Lung microvascular endothelial cell (primary cell): ENCODE measurements around the gene LRRC8D. TPM values are rescaled to one million over a fixed set of nuclear protein-coding genes. Genes with fewer than 3 reads are reported as not detected.
"Not testable (repeated sequence)": the region's sequence is repeated elsewhere in the genome, so short reads cannot be mapped to it uniquely, and the experiment has no call there.

Experiments
- DNase-seq, 2 donors: peaks; one replicate each; pipeline versions ENCODE4 v3.0.0 to v3.0.0-alpha.2; 2010; ENCODE audit warnings: low read depth in 2 of 2
- total RNA-seq: library from RNA; depleted of rRNA; stranded (reverse); fragments of >200 nt; gene quantifications from 2 replicates; pipeline ENCODE4 v1.2.1, GENCODE V29; 2014

LRRC8D gene
- total RNA-seq, 1 donor from 2014 or later = 7.3 TPM

DNA sequence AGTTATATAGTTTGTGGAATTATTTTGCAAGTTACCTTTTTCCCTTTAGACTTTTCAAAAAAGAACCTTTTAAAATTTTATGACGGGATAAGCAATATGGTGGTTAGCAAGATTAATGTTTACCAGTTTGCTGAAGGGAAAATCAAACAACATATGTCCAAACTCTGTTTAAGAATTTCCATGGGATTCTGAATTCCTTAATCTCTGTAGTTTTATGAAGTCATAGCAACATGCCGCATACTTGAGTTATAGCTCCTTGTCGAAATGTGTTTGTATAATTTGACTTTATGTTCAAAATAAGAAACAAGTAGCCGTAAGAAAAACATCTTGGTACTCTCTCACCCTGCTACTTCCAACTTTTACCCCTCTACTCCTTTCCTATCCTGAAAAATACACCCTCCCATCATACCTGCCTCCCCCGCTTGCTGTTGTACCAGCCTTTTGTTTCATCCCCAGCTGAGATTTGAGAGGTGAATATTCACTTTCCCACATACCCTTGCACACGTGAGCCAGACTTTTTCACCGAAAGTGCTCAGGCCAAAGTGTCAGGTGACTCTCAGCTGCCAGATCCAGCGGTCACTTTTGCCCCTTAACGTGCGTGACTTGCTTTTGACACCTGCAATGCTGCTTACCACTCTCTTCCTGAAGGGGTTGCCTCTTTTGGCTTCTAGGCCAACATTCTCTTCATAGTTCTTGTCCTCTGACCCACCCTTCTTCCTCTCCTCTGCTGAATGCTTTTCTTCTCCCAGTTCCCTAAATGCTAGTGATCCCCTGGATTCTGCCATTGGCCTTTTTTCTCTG, 90.6 kb downstream of the LRRC8D start:
- no peak for DNase-seq

DNA sequence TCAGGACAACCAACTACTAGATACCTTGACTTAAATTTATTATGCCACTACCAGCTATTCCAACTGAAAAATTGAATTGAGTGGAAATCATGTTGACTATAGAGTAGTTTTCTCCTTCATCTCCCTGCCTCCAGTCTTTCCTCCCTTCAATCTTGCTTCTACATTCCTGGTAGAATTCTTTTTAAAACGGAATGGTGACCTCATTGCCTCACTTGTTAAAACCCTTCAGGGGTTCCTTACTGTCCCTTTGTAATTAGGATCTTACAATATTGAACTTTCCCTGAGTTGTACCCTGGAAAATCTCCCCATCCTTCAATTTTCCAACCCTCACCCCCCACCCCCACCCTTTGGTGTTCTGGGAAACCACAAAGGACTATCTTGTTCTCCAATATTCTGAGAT, 91.2 kb downstream of the LRRC8D start:
- no peak for DNase-seq

- DNase-seq = peak in 1 of 2 donors; percentile 8
Observed at GRCh38 chr1:89913353-89914095, 92.7 kb downstream of the LRRC8D start.

GRCh38 chr1:89917353-89917752, 96.5 kb downstream of the LRRC8D start:
- no peak for DNase-seq

DNA sequence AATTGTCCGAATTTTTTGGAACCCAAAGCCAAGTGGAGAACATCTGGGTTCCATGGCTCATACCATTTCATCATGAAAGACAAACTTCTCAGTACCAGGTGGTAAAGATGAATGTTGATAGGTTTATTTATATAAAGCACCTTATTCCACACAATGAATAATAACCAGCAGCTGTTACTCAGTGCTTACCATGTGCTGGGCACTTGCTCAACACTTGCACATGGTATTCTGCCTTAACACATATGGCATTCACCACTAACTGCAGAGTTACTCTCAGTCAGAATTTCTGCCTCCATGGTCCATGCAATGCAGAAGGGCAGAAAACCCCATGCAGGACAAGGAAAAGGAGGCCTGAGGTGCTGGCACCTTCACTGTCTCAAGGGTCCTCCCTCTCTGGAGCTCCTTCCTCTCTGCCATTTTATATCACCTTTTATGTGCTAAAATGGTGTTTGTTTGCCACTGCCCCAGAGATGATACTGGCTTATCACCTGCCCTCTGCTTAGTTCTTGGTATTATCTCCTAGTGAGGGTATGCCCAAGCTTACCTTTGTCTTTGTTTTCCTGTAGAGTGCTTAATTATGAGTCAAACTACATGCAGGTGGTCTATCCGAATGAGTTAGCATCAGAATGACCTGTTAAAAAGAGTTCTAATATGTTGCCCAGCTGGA, 97.4 kb downstream of the LRRC8D start:
- DNase-seq = no peak

DNA sequence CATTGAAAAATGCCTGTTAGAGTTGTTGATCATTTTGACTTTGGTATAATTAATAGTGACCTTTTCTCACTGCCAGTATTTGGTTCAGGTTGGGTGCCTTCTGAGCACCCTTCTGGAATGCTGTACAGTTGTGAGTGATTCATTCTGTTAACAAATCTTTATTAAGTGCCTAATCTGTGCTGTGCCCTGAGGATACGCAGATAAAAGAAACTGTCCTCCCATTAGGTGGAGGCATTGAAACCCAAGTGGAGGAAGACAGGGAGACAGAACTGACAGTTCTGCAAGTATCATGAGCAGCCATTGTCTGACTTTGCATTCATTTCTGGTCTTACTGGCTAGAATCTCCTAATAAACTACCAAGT, 97.9 kb downstream of the LRRC8D start:
- no peak for DNase-seq

GRCh38 chr1:89919174-89919573, 98.3 kb downstream of the LRRC8D start:
- no peak for DNase-seq

DNA sequence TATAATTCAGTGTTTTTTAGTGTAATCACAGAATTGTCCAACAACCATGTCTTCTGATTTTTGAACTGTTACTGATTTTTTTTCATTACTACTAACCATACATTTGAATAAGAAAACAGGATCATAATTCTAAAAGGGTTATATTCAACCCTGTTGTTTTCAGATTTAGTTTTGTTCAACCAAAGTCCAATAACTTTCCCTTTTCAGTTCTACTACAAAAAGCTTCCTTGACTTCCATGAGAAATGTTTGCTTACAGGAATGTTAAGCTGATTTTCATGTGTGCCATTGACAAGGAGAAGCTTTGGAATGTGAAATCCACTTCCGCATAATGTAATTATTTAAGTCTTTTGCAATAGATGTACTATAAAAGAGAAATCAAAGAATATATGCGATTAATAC, 102.1 kb downstream of the LRRC8D start:
- no peak for DNase-seq

GRCh38 chr1:89923517-89923916, 102.7 kb downstream of the LRRC8D start:
- no peak for DNase-seq

GRCh38 chr1:89924075-89924474, 103.2 kb downstream of the LRRC8D start:
- not testable (repeated sequence) for DNase-seq

DNA sequence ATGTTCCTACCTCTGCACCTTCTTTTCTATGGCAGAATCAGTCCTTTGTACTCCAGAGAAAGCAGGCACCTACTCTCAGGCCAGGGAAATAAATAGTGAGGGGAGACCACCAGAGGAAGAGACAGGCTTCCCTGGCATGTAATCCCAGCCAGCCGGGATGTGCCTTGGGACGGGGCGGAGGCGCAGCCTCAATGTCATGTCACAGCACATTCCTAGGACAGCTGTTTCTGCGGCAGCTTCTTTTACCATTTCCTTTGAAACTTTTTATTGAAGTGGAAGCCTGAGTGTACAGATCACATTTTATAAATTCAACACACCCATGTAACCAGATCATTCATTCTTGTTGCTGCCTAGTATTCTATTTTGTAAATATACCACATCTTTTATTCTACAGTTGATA, 106.2 kb downstream of the LRRC8D start:
- DNase-seq = no peak

- DNase-seq = no peak
Observed at GRCh38 chr1:89927478-89927877, 106.6 kb downstream of the LRRC8D start.

GRCh38 chr1:89928506-89928905, 107.7 kb downstream of the LRRC8D start:
- DNase-seq = no peak

DNA sequence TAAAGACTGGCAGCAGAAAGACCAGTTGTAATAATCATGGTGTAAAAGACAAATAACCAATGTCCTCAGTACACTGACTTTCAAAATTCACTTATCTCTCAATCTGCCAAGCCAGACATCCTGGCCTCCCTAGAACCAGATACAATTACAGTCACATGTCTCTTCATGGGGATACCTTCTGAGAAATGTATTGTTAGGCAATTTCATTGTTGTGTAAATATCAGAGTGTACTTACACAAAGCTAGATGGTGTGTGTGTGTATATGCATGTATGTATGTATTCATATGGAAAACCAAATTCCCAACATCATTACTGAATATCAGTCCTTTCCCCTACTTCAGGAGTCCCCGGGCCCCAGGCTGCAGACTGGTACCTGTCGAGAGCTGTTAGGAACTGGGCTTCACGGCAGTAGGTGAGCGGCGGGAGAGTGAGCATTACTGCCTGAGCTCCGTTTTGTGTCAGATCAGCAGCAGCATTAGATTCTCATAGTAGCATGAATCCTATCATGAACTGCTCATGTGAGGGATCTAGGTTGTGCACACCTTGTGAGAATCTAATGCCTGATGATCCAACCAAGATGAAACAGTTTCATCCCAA, 108.7 kb downstream of the LRRC8D start:
- DNase-seq = no peak

- no peak for DNase-seq
Observed at GRCh38 chr1:89930579-89930978, 109.7 kb downstream of the LRRC8D start.

DNA sequence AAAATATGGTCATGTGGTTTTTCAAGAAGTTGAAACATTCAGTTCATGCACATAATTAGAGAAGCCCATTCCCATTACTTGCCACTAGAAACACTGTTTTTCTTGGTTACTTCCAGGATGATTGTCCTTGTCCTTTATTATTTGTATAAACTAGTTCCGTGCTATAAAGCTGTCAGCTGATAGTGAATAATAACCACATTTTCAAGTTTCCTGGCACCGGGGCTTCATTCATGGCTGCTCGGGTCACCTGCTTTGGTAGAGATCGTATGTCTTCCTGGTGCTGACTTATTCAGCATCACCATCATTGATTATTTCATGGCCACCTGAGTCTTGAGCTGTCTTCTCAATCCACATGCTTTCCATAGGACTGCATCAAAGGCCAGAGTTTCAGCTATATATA, 111.1 kb downstream of the LRRC8D start:
- DNase-seq = no peak

- no peak for DNase-seq
Observed at GRCh38 chr1:89932598-89933364, 111.9 kb downstream of the LRRC8D start.

- no peak for DNase-seq
Observed at GRCh38 chr1:89934461-89934860, 113.6 kb downstream of the LRRC8D start.

DNA sequence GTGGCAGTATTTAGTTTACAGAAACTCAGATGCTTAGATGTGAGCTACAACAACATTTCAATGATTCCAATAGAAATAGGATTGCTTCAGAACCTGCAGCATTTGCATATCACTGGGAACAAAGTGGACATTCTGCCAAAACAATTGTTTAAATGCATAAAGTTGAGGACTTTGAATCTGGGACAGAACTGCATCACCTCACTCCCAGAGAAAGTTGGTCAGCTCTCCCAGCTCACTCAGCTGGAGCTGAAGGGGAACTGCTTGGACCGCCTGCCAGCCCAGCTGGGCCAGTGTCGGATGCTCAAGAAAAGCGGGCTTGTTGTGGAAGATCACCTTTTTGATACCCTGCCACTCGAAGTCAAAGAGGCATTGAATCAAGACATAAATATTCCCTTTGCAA, 114.4 kb downstream of the LRRC8D start:
- DNase-seq = no peak

DNA sequence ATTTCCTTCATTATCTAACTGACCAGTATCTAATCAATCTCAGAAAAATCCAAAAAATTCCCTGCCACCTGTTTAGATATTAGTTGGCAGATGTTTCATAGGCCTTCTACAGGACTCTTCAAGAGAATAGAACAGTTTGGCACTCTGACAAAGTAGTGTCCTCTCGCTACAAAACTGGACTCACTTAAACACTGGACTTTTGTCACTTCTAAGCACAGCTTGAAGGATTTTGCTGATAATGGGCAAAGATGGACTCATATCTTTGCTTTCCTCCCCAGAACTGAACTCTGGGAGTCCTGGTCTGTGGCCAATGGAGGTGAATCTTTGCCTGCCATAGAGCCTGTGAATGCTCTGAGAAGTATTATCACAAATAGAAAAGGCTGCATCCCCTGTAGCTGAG, 115.9 kb downstream of the LRRC8D start:
- no peak for DNase-seq
